Ovary (tissue), 9 donors: ENCODE data around the gene BANP. TPM values are rescaled to one million over a fixed set of nuclear protein-coding genes. Genes with fewer than 3 reads are reported as not detected.
"Not testable (repeated sequence)": the region's sequence is repeated elsewhere in the genome, so short reads cannot be mapped to it uniquely, and the experiment has no call there.

ENCODE experiments used
- DNase-seq, 5 donors: peaks; one replicate each; pipeline ENCODE4 v3.0.0-alpha.2; 2019 to 2020
- H3K27ac ChIP-seq, 2 donors: fragments of 200-600 bp; one replicate each; pipeline versions ENCODE4 v1.5.1 to v1.8.0; 2019 to 2022
- H3K27me3 ChIP-seq: fragments of 200-600 bp; one replicate; pipeline ENCODE4 v1.8.0; 2022
- H3K36me3 ChIP-seq: fragments of 200-600 bp; sonication (generic); one replicate; pipeline ENCODE4 v1.5.1; 2019
- H3K4me1 ChIP-seq: one replicate; pipeline ENCODE4 v1.8.1; 2013; ENCODE audit warnings: mild to moderate bottlenecking, moderate library complexity; ENCODE audit not compliant: insufficient read depth
- H3K4me3 ChIP-seq: fragments of 200-600 bp; sonication (generic); one replicate; pipeline ENCODE4 v1.5.1; 2017
- H3K9me3 ChIP-seq, 2 donors: fragments of 200-600 bp in 1 of 2; sonication (generic) in 1 of 2; one replicate each; pipeline versions ENCODE4 v1.5.1 to v1.8.1; 2013 to 2019; ENCODE audit warnings: mild to moderate bottlenecking in 1 of 2, moderate library complexity in 1 of 2
- CTCF ChIP-seq, 3 donors: fragments of 450-650 bp in 2 of 3; fragments of 200-600 bp in 1 of 3; IDR thresholded peaks; one replicate each; pipeline versions ENCODE4 v1.5.1 to v1.8.0; 2016 to 2022; ENCODE audit warnings: antibody characterized with exemption in 3 of 3, mild to moderate bottlenecking in 1 of 3
- EP300 ChIP-seq: sonication (generic); formaldehyde crosslinking; IDR thresholded peaks from one replicate; pipeline ENCODE4 v1.6.1; 2017; ENCODE audit warnings: antibody characterized with exemption
- POLR2A ChIP-seq: fragments of 450-650 bp; IDR thresholded peaks from one replicate; pipeline ENCODE4 v1.6.1; 2017; ENCODE audit warnings: antibody characterized with exemption, mild to moderate bottlenecking, moderate library complexity
- WGBS, 3 donors: extraction: QIAGEN DNeasy Blood & Tissue Kit in 1 of 3; methylation state at CpG; one replicate each; pipeline versions ENCODE4 v1.1.5 to v1.1.7; 2013 to 2017; 5-methylcytosine and 5-hydroxymethylcytosine counted together
- intact Hi-C, 4 donors: fragments of 100-400 bp; cut with DNase I; formaldehyde crosslinking; loops; one replicate each; pipeline versions ENCODE4 v1.11.0 to v1.15.1; 2022 to 2023
- polyA plus RNA-seq, 2 donors: library from polyadenylated mRNA; stranded (reverse); fragments of 200-250 nt in 1 of 2; fragments of 350-450 nt in 1 of 2; fragmentation: Illumina TruSeq in 1 of 2; extraction: RNeasy Lipid Tissue Mini Kit (QIAGEN cat#74804) in 1 of 2; gene quantifications; one replicate each; pipeline ENCODE4 v1.2.3, GENCODE V29; 2013 to 2014
- total RNA-seq, 7 donors: library from RNA; depleted of rRNA in 2 of 7; stranded (reverse); fragments of >200 nt in 2 of 7; fragmentation: NEBNext Ultra II Directional in 3 of 7; extraction: Animal tissue kit (Norgen Biotek cat#: 25700) in 3 of 7; gene quantifications; one replicate each; pipeline versions ENCODE4 v1.1.0 to v1.2.4, GENCODE V29; 2016 to 2023
- donor health status: DM: no; HTN: no; CAD: no; lungs with moderate emphysema.
- donor health status: DM: no; HTN: no; CAD: no.
- donor health status: Bipolar disorder and iron deficiency.
- donor health status: DM: yes; HTN: yes; CAD: no.
- donor health status: DM: no; HTN: no; CAD: no.
- donor health status: DM: yes; HTN: yes; CAD: no.

BANP gene
- total and polyA plus RNA-seq, 9 donors, result 14.8 to 48.6 (median 28.1) TPM

- no peaks in the 10 kb centered on the region for H3K36me3 ChIP-seq
- no peaks in the 10 kb centered on the region for H3K9me3 ChIP-seq
- no peak overlapping the region for H3K27ac ChIP-seq
- no peak for TF ChIP-seq CTCF (IDR thresholded peaks at IDR 0.05)
- TF ChIP-seq POLR2A, result no peak
- TF ChIP-seq EP300, result no peak
- peak in 1 of 5 donors; percentile 43 for DNase-seq
- no peak overlapping the region for H3K4me3 ChIP-seq
- H3K4me1 ChIP-seq, result peaks cover 3% of the 10 kb centered on the region
- 68 to 79% (median 74%) methylated on average over 23 of the region's 23 CpGs for WGBS, 3 donors
- intact Hi-C loops, result no loop called here
- H3K27me3 ChIP-seq, result no peaks in the 10 kb centered on the region
Observed at GRCh38 chr16:88019821-88020515, 68.7 kb downstream of the BANP start.

GRCh38 chr16:88020516-88020885 lies 69.3 kb downstream of the BANP start:
- no peak overlapping the region for H3K4me3 ChIP-seq
- H3K27me3 ChIP-seq, result no peaks in the 10 kb centered on the region
- no peaks in the 10 kb centered on the region for H3K36me3 ChIP-seq
- no peak for TF ChIP-seq CTCF (IDR thresholded peaks at IDR 0.05)
- no peak for TF ChIP-seq EP300
- TF ChIP-seq POLR2A, result no peak
- WGBS, 3 donors, result 91 to 96% (median 92%) methylated on average over 10 of the region's 10 CpGs
- DNase-seq, result peak in 2 of 5 donors; percentile 26 to 37
- H3K27ac ChIP-seq, result no peak overlapping the region
- no peaks in the 10 kb centered on the region for H3K9me3 ChIP-seq
- peaks cover 5% of the 10 kb centered on the region for H3K4me1 ChIP-seq
- intact Hi-C loops, result no loop called here

DNA sequence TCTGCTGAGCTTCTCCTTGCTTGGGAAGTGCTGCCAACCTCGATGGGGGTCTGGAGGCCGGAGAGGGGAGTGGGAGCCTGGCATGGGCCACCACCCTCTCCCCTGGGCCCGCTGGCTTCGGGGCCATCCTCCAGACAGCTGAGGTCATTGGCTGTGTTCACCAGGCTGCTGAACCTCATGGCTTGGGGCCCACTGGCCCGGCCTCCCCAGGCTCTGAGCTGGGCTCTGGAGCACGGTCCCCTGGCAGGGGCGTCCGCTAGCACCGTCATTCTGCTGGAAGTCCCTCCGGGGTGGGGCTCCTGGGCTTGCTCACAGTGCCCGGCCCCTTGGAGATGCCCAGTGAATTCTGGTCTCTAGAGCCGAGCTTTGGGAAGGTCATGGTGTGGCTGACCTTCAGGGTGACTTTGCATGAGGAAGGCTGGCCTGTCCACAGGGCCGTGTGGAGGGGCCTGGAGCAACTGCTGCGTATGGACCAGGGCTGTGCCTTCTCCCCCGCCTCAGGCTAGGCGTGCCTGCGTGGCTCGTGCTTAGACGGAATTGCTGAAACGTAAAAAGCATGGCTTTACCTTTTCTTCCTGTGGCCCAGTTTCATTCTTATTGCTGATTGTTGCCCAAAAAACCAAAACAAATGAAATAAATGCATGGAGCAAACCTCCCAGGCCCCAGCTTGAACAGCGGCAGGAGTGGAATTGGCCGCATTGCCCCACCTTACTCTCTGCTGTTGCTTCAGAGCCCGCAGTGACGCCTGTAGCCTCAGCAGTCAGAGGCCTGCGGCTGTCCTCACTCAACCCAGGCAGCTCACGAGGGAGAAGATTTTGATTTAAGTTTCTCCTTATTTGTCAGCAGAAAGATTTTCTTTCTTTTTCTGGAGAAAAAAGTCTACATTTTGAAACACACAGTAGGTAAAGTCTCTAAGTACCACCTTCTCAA lies 70.1 kb downstream of the BANP start:
- intact Hi-C loops, H3K4me1 ChIP-seq, H3K4me3 ChIP-seq, H3K36me3 ChIP-seq, H3K27me3 ChIP-seq, H3K27ac ChIP-seq, H3K9me3 ChIP-seq: not testable (repeated sequence)
- peak in 2 of 5 donors; percentile 15 to 33 for DNase-seq
- 91 to 92% (median 91%) methylated on average over 26 of the region's 26 CpGs for WGBS, 3 donors

DNA sequence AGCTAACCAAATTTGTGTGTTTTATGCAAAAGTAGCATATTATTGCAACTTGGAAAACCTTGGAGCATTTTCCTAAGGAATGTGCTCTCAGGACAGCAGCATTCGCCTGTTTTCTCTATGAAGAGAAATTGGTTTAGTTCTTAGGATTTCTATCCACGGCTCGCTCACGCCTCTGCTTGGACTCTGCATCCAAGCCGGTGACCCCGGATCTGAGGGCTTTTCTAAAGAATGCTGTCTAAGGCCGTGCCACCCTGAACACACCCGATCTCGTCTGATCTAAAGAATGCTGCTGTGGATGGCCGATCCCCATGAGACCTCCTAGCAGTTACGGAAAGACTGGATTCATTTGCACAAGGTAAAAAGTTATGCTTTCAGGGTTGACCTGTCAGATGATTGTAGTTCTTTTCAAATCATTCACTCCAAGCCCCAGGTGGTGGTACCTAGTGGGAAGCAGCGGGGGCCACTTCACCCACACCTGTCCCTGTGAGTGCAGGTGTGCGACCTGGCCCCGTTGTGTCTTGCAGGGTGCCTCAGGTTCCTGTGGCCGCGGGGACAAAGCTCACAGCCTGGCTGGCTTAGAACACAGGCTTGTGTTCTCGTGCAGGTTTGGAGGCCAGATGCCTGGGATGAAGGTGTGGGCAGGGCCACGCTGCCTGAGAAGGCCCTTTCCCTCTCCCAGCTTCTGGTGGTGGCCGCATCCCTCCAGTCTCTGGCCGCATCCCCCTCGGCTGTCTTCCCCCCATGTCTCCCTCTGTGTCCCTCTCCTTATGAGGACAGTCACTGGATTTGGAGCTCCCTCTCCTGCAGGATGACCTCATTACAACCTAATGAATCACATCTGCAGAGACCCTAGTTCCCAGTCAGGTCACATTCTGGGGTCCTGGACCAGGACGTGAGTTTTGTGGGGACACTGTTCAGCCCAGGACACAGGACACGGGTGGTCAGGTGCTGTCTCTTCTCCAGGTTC lies 71.1 kb downstream of the BANP start:
- no peaks in the 10 kb centered on the region for H3K9me3 ChIP-seq
- no peaks in the 10 kb centered on the region for H3K36me3 ChIP-seq
- no peak overlapping the region for H3K4me3 ChIP-seq
- no peak overlapping the region for H3K27ac ChIP-seq
- no peak for TF ChIP-seq EP300
- TF ChIP-seq POLR2A, result no peak
- no peak for TF ChIP-seq CTCF (IDR thresholded peaks at IDR 0.05)
- 86 to 93% (median 88%) methylated on average over 23 of the region's 23 CpGs for WGBS, 3 donors
- DNase-seq, result peak in 2 of 5 donors; percentile 16 to 28
- H3K4me1 ChIP-seq, result peaks cover 5% of the 10 kb centered on the region
- intact Hi-C loops, result no loop called here
- H3K27me3 ChIP-seq, result no peaks in the 10 kb centered on the region
